GM10248 (cell line): ENCODE measurements around the gene EXOC2.

Source experiments
- CTCF ChIA-PET: fragments of 300-600 bp; sonication (Branson Sonifier 250); formaldehyde crosslinking; extraction: SDS; loops from one replicate; lab custom pipeline; 2021; ENCODE audit warnings: antibody characterized with exemption; lab: Yijun Ruan, JAX
- POLR2A ChIA-PET: fragments of 350-650 bp; sonication (Branson Sonifier 250); formaldehyde crosslinking; extraction: SDS; loops from one replicate; lab custom pipeline; 2020; ENCODE audit warnings: antibody characterized with exemption; lab: Yijun Ruan, JAX
- DNase-seq: peaks from one replicate; pipeline ENCODE4 v3.0.0; 2012; ENCODE audit errors: extremely low spot score
- CTCF ChIP-seq: IDR thresholded peaks from 2 replicates; pipeline ENCODE4 v1.5.1; 2012; ENCODE audit warnings: mild to moderate bottlenecking, low read depth; ENCODE audit errors: extremely low read depth, missing control alignments, control extremely low read depth

Gene EXOC2

GRCh38 chr6:593139-593906, 99.6 kb downstream of the EXOC2 start:
- DNase-seq = peak; percentile 67
- TF ChIP-seq CTCF = peak; percentile 42
- ChIA-PET CTCF (interaction anchor here (0.6 to 4.6 kb wide), 47 partner anchors 10 to 843 kb away, joined by 3 to 33 read pairs (median 5); partner anchors contain the start of gene EXOC2), POLR2A (interaction anchor here (0.9 kb wide), 1 partner anchor 194 kb away, joined by 4 read pairs; no protein-coding TSS in a partner anchor)

- TF ChIP-seq CTCF = no peak
- no peak for DNase-seq
- ChIA-PET POLR2A (no interaction called here), CTCF (no interaction called here)
Observed at GRCh38 chr6:589090-589489, 103.8 kb downstream of the EXOC2 start.

- no peak for TF ChIP-seq CTCF
- ChIA-PET CTCF (interaction anchor here (1.0 kb wide), 1 partner anchor 30 kb away, joined by 3 read pairs; no protein-coding TSS in a partner anchor), POLR2A (no interaction called here)
- DNase-seq = no peak
Observed at GRCh38 chr6:586553-586952, 106.4 kb downstream of the EXOC2 start.

GRCh38 chr6:583635-584034, 109.3 kb downstream of the EXOC2 start:
- no peak for TF ChIP-seq CTCF
- CTCF ChIA-PET = interaction anchor here (0.6 to 4.3 kb wide), 4 partner anchors 9 to 853 kb away, joined by 3 to 33 read pairs (median 4); no protein-coding TSS in a partner anchor
- POLR2A ChIA-PET = no interaction called here
- DNase-seq = no peak

- POLR2A ChIA-PET = no interaction called here
- CTCF ChIA-PET = interaction anchor here (1.4 to 4.3 kb wide), 2 partner anchors 10 to 854 kb away, joined by 4 to 33 read pairs; no protein-coding TSS in a partner anchor
- TF ChIP-seq CTCF = no peak
- no peak for DNase-seq
Observed at GRCh38 chr6:583116-583515, 109.8 kb downstream of the EXOC2 start.

- ChIA-PET POLR2A (no interaction called here), CTCF (interaction anchor here (1.4 to 4.3 kb wide), 2 partner anchors 11 to 854 kb away, joined by 4 to 33 read pairs; no protein-coding TSS in a partner anchor)
- TF ChIP-seq CTCF = no peak
- DNase-seq = no peak
Observed at GRCh38 chr6:582370-582769, 110.6 kb downstream of the EXOC2 start.
